GM12875 (cell line): ENCODE measurements around the gene OR2T34.
"Not testable (repeated sequence)": the region's sequence is repeated elsewhere in the genome, so short reads cannot be mapped to it uniquely, and the experiment has no call there.

ENCODE experiments used
- H3K4me3 ChIP-seq: one replicate; pipeline ENCODE4 v1.5.1; 2011; ENCODE audit warnings: low read depth, low read length, control low read depth
- TF ChIP-seq, protein P1 (sequence below): IDR thresholded peaks from 2 replicates; pipeline ENCODE4 v1.5.1; 2011; ENCODE audit warnings: low read depth, mild to moderate bottlenecking, control low read depth, inconsistent platforms, low read length, moderate library complexity, borderline replicate concordance; ENCODE audit not compliant: insufficient read depth

OR2T34 gene

DNA sequence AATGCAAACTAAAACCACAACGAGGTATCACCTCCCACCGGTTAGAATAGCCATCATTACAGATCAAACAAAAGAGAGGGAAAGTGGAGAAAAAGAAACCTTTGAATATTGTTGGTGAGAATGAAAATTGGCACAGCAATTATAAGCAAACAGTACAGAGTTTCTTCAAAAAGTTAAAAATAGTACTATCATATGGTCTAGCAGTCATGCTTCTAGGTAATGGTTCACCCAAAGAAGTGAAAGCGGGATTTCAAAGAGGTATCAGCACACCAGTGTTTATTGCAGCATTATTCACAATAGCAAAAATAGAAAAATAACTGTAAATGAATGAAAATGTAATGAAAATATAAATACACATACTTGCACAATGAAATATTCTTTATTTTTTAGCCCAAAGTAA lies 14.8 kb upstream of the OR2T34 start:
- TF ChIP-seq, protein P1, sequence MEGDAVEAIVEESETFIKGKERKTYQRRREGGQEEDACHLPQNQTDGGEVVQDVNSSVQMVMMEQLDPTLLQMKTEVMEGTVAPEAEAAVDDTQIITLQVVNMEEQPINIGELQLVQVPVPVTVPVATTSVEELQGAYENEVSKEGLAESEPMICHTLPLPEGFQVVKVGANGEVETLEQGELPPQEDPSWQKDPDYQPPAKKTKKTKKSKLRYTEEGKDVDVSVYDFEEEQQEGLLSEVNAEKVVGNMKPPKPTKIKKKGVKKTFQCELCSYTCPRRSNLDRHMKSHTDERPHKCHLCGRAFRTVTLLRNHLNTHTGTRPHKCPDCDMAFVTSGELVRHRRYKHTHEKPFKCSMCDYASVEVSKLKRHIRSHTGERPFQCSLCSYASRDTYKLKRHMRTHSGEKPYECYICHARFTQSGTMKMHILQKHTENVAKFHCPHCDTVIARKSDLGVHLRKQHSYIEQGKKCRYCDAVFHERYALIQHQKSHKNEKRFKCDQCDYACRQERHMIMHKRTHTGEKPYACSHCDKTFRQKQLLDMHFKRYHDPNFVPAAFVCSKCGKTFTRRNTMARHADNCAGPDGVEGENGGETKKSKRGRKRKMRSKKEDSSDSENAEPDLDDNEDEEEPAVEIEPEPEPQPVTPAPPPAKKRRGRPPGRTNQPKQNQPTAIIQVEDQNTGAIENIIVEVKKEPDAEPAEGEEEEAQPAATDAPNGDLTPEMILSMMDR = no peak
- H3K4me3 ChIP-seq = no peak overlapping the region

DNA sequence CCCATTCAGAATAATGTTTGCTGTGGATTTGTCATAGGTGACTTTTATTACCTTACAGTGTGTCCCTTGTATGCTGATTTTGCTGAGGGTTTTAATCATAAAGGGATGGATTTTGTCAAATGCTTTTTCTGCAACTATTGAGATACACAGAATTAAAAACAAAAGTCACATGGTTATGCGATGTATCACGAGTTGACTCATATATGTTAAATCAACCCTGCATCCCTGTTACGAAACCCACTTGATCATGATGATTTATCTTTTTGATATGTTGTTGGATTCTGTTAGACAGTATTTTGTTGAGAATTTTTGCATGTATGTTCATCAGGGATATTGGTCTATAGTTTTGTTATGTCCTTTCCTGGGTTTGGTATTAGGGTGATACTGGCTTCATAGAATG lies 10.7 kb upstream of the OR2T34 start:
- TF ChIP-seq, protein P1 = no peak
- no peak overlapping the region for H3K4me3 ChIP-seq

DNA sequence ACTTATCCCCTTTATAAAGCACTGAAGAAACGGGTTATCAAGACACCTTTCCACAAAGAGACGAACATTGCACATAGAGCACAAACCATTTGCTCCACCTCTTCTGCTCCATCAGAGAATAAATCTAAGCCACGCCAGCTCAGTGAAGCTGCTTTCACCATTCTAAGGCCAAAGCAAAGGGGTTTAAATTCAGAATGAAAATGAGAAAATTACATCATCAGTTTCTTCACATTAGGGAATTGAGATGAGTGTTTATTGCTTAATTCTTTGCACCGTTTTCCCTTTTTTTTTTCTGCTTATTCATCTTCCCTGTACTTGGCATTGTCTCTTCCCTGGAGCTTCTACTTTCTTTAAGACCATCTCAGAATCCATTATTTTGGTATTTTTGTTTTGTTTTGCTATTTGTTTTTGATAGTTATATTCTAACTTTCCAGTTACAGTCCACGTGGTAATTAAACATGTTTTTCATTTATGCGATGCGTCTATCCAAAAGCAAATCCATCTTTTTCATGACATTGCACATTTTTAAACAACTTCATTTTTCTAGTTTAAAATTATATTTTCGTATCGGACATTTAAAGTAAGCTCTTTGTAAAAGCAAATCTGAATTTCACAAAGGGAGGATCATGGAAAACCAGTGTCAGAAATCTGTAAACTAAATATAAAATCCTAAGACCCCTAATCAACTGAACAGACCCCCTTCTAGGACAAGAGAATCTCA lies 1.9 kb upstream of the OR2T34 start:
- TF ChIP-seq, protein P1 = no peak
- no peak overlapping the region for H3K4me3 ChIP-seq

DNA sequence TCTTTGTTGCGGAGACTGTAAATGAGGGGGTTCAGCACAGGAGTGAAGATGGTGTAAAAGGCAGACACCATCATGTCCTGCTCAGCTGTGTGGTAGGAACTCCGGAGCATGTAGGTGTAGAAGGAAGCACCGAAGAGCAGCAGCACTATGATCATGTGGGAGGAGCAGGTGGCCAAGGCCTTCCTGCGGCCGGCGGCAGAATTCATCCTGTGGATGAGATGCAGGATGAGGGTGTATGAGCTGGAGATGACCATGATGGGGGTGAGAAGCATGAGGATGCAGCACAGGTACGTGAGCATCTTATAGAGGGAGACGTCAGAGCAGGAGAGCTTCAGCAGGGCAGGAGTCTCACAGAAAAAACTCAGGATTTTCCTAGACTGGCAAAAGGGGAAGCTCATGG lies 701 bp downstream of the OR2T34 start:
- H3K4me3 ChIP-seq = not testable (repeated sequence)

DNA sequence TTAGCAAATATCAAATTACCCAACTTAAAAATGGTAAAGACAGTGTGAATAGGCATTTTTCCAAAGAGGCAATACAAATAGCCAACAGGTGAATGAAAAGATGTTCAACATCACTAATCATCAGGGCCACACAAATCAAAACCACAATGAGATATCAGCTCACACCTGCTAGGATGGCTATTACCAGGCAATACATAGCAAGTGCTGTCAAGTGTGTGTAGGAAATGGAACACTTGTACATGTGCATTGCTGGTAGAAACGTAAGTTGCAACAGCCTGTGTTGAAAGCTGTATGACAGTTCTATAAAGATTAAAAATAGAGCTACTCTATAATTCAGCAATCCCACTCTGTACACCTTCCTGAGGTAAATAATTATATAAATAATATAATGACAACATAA lies 2.5 kb downstream of the OR2T34 start:
- H3K4me3 ChIP-seq = not testable (repeated sequence)

DNA sequence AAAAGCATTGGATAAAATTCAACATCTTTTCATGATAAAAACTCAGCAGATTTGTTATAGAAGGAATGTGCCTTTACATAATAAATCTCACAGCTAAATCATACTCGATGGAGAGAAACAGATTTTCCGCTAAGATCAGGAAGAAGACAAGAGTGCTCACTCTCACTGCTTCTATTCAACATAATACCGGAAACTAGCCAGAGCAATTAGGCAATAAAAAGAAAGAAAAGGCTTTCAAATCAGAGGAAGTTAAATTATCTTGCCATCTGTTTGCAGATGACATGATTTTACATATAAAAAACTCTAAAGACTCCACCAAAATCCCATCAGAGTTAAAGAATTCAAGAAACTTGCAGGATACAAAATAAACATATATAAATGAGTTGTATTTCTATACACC lies 3.7 kb downstream of the OR2T34 start:
- H3K4me3 ChIP-seq = not testable (repeated sequence)

DNA sequence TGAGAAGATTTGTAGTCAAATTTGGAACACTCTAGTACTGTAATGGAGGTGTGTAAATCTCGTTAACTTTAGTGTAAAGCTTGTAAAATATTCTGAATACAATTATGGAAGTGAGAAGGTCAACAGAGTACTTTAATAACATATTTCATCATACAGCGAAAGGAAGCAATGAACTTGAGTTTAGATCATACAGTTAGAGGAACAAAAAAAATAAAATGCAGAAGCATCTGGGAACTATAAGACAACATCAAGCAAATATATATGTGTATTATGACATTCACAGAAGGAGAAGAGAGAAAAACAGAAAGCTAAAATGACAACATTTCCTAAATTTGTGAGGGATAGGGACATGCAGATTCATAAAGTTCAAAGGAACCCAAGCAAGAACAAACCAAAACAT lies 5.5 kb downstream of the OR2T34 start:
- H3K4me3 ChIP-seq = not testable (repeated sequence)

DNA sequence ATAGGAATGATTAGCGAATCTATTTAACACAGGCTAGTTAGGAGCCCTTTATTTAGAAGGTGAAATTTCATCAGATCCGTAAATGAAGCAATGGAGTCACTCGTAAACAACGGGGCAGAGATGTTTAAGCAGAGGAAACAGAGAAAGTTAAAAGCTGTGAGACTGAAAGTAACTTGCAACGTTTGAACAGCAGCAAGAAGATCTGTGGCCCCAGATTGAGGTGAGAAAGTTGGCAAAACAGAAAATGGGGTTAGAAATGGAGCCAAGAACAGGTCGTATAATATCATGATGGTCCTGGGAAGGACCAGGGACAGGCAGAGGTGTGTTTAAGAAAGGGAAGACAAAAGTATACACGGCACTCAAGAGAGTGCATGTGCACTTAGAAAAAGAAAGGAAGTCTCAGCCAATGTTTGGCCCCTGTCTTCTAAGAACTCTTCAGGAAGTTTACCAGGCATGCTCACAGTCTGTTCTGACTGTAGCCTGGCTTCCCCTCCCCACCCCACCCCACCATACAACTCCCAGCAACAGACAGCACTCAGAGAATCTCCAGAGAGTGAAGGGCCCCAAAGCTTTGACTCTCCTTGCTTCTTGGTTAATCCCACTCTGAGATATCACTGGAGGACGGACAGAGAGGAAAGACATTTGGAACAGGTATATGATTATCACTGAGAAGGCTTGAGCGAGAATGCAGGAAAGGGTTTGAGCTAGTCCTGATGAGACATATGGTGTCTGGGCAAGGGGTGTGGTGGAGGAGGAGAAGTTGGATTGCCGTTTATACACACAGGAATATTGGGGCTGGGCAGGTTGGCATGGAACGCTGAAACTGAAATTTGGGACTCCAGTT lies 8.8 kb downstream of the OR2T34 start:
- not testable (repeated sequence) for H3K4me3 ChIP-seq

DNA sequence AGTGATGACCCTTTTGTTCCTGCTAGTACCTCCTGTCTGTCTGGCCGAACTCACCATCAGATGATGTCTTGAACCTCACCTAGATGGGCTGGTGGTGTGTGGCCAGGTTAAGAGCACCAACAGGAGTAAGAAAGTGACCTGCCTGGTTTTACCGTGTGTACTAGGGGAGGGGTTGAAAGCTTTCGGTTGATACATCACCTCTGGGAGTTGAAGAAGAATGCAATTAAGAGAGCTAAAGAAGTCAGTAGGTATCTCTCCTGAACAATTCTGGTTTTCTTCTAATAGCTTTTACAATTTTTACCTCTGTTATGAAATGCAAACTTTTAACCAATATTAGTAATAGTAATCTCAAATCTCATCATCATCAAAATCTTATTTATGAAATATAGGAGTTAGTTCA lies 11.9 kb downstream of the OR2T34 start, which contains the start of gene OR2T29:
Gene OR2T29 (minus strand): TSS at position 101 of the 400 bp plus-strand sequence. CDS start 3,281 bp downstream, outside the sequence.
- H3K4me3 ChIP-seq = not testable (repeated sequence)

DNA sequence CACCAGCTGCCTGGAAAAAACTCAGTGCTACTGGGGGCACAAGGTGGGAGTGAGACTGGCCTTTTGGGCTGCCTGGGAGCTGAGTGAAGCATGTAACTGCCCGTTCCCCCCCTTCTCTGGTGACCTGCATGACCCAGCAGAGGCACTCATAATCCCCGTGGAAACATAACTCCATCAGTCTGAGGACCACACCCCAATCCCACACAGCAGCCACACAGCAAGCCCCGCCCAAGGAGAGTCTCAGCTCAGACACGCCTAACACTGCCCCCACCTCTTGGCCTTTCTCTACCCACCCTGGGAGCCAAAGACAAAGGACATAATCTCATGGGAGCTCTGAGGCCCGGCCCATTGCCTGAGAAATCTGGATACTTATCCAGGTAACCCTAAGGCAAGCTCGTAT lies 23.5 kb downstream of the OR2T34 start:
- H3K4me3 ChIP-seq = not testable (repeated sequence)

DNA sequence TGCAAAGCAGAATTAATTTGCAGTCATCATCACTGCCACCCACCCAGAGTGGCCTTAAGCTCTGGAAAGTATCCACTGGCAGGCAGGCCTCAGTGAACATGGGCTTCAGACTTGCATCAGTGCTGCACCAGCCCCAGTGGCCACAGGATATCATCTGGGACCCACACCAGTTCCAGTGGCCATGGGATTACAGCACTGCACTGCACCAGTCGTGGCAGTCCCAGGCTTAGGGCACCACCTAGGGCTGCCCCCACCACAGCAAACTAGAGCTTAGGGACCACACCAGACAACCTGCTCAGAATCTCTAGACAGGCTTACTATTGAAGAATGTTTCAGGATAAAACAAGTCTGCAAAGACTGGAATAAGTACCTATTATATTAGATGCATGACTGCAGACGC lies 27.2 kb downstream of the OR2T34 start:
- not testable (repeated sequence) for H3K4me3 ChIP-seq

DNA sequence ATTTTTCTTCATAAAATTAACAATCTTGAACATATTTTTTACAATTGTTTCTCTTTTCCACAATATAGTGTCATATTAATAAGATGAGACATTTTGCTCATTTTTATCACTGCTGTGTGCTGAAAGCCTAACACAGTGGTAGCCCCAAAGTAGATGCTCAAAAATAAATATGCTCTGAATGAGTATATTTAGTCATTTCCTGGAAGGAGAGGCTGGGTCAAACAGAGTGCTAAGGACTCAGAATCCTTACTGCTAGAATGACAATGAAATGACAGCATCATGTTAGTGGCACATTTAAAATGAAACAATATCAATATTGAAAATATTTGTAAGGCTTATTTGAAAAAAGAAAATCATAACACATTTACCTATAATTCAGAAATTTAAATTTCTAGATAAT lies 37.1 kb downstream of the OR2T34 start:
- not testable (repeated sequence) for H3K4me3 ChIP-seq
